ELR (cell line): Measurements from ENCODE around the gene PCBD1.

ENCODE experiments used
- DNase-seq: peaks from one replicate; pipeline ENCODE4 v3.0.0-alpha.2; 2015; ENCODE audit warnings: low read depth

The PCBD1 gene

DNA sequence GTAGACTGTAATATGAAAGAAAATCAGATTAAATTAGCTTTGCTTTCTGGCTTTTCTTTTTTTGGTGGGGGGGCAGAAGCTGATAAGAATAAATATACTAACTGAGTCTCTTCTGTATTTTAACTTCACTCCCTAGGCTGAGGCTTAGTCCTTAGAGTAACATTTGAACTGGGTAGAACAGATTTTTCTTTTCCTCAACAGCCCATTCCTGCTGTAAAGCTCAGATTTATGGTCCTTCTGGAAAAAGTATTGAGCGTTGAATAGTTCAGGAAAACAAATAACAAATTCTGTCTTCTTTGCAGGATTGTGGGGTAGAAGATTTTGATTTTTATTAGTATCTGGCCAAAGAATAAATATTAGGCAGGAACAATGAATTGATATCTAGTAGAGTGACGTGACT lies 54.8 kb downstream of the PCBD1 start:
- no peak for DNase-seq
